ENCODE measurements around the gene PKD2.

The PKD2 gene

DNA sequence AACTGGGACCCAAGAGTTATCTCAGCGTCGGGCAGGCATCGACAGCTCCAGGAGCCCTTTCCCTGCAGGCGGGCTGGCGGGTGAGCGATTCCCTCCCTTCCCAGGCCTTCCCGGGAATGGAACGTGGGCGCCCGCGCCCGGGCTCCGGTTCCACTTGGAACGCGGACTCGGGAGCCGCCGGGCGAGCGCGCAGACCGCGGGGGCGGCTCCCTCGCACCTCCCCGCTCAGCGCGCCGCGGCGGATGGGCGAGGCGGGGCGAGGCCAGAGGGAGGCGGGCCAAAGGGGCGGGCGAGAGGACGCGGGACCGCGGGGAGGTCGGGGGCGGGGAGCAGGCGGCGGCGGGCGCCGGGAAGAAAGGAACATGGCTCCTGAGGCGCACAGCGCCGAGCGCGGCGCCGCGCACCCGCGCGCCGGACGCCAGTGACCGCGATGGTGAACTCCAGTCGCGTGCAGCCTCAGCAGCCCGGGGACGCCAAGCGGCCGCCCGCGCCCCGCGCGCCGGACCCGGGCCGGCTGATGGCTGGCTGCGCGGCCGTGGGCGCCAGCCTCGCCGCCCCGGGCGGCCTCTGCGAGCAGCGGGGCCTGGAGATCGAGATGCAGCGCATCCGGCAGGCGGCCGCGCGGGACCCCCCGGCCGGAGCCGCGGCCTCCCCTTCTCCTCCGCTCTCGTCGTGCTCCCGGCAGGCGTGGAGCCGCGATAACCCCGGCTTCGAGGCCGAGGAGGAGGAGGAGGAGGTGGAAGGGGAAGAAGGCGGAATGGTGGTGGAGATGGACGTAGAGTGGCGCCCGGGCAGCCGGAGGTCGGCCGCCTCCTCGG lies at the start of gene PKD2:
Gene PKD2, plus strand, starts transcription at position 332 of the 818 bp plus-strand sequence. Its CDS starts 99 bp downstream, at position 431.
- peak; percentile 68 for DNase-seq

GRCh38 chr4:87961993-87962392 lies 45.4 kb upstream of the PKD2 start:
- DNase-seq: peak; percentile 53

DNA sequence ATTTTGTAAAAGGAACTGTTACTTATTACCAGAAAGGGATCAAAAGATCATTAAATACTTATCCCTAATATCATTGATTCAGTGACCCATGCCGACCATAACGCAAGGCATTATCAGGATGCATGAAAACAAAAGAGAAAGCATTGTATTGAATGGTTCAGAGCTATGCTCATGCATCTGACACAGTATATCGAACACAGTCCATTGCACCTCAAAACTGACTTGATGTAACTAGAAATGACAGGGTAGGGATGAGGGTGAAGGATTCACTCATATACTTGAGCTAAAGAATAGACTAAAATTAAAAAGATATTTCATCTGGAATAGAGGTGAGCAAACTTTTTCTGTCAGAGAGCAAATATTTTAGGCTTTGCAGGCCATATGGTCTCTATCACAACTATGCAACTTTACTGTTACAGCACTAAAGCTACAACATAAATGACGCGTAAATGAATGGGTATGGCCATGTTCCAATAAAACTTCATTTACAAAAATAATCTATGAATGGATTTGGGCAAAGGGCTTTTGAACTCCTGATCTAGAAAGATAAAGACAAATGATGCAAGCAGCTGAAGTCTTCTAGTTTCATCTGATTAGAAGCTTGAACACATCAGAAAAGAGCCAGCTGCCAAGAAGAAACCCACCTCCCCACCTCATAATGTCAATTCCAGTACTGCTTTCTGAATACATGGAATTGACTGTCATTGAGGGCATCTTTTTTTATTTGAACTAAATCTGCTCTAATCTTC lies 44.9 kb upstream of the PKD2 start:
- no peak for DNase-seq

GRCh38 chr4:87965501-87965975 lies 41.9 kb upstream of the PKD2 start:
- DNase-seq: no peak

DNA sequence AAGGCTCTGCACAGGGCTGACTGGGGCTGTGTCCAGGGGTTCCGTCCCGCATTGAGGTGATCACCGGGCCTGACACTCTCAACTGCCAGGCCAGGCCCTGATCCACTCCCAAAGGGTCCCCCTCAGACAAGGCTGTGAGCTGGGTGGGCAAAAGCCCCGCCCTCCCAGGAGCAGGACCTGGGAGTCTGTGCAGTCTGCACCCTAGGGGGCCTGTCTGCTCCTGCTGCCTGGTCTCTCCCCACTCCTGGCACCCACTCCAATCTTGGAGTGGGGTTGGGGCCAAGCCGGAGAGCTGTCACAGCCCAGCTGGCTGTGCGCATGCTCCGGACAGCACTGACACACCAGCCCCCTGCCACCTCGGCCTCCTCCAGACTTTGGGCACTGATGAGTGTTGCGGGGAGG lies 41.3 kb upstream of the PKD2 start:
- DNase-seq: no peak

GRCh38 chr4:87967193-87967592 lies 40.2 kb upstream of the PKD2 start:
- no peak for DNase-seq

DNA sequence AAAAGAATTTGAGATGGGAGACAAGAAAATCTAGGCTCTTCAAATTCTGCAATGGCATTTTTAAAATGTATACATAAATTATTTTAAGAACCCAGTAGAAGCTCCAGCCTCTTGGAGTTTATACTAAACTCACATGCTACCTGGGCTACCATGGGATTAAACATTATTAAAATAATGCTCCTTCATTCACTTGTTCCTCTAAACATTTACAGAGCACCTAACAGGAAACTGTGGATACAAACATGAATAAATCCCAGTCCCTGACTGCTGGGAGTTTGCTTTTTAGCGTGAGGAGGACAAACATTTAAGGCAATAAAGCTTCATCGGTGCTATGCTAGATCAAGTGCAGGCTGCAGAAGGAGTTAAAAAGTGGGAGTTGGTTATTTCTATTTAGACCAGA lies 37.3 kb upstream of the PKD2 start:
- no peak for DNase-seq

GRCh38 chr4:87971866-87972265 lies 35.6 kb upstream of the PKD2 start:
- no peak for DNase-seq

- peak; percentile 96 for DNase-seq
These were observed 33.9 kb upstream of the PKD2 start for GRCh38 chr4:87973283-87974169.

GRCh38 chr4:87974856-87975462 lies 32.5 kb upstream of the PKD2 start:
- no peak for DNase-seq

DNA sequence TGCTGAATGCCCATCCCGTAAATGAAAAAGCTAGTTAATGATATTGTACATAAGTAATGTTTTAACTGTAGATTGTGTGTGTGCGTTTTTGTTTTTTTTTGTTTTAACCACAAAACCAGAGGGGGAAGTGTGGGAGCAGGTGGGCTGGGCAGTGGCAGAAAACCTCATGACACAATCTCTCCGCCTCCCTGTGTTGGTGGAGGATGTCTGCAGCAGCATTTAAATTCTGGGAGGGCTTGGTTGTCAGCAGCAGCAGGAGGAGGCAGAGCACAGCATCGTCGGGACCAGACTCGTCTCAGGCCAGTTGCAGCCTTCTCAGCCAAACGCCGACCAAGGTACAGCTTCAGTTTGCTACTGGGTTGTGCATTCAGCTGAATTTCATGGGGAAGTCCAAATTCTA lies 32.0 kb upstream of the PKD2 start, which contains the start of gene SPP1:
Gene SPP1, plus strand, starts transcription at position 249 of the 400 bp plus-strand sequence. CDS start 1,182 bp downstream, outside the sequence.
- no peak for DNase-seq

DNA sequence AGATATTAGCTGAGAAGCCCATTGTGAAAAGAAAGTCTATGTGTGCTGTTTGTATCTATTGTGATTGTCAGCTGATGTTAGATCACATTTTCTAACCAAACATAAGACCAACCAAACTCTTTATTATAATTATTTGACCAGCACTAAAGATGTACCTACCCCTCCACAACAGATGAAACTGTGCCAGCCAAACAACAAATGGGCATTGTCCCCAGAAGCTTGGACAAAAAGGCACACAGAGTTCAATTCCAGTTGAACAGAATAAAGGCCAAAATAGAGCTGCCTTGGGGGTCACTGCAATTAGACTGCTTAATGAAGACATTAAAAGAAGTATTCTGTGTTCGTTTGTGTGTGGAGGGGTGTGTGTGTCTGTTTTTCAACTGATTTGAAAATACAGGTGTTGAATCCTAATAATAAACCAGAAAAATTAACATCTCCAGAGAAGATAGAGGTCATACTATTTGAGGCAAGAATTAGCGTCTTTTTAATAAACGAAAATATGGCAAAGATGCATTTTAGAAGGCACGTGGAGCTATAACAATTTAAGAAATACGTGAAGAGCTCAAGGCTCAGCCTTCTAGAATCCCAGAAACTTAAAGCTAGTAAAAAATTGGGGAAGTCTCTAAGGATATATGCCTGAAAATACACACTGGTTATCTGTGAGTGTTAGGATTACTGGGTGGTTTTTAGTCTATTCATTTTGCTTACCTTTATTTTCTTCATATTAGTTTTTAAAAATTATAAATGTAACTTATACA lies 29.7 kb upstream of the PKD2 start:
- no peak for DNase-seq

- peak; percentile 10 for DNase-seq
These were observed 28.8 kb upstream of the PKD2 start for GRCh38 chr4:87978681-87979080.

GRCh38 chr4:87979810-87980209 lies 27.6 kb upstream of the PKD2 start:
- no peak for DNase-seq

DNA sequence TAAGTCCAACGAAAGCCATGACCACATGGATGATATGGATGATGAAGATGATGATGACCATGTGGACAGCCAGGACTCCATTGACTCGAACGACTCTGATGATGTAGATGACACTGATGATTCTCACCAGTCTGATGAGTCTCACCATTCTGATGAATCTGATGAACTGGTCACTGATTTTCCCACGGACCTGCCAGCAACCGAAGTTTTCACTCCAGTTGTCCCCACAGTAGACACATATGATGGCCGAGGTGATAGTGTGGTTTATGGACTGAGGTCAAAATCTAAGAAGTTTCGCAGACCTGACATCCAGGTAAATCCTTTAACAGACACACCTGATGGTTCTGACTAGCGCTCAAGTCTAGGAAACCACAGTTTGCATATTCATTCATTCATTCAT lies 25.9 kb upstream of the PKD2 start:
- no peak for DNase-seq

DNA sequence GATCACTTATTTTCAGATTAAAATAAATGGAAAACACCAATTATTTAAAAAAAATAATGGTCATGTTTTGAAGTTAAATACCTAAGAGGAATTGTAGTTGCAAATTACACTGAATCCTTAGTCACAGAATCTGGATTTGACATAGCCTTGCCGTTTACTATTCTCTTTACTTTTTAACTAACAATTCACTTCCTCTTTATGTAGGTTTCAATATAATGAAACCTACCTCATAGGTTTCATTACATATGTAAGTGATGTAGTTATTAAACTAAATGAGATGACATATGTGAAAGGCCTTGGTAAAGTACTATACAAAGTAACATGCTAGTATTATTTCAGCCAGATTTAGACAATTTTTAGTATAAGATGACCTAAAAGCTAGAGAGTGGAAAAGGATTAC lies 25.4 kb upstream of the PKD2 start:
- no peak for DNase-seq

DNA sequence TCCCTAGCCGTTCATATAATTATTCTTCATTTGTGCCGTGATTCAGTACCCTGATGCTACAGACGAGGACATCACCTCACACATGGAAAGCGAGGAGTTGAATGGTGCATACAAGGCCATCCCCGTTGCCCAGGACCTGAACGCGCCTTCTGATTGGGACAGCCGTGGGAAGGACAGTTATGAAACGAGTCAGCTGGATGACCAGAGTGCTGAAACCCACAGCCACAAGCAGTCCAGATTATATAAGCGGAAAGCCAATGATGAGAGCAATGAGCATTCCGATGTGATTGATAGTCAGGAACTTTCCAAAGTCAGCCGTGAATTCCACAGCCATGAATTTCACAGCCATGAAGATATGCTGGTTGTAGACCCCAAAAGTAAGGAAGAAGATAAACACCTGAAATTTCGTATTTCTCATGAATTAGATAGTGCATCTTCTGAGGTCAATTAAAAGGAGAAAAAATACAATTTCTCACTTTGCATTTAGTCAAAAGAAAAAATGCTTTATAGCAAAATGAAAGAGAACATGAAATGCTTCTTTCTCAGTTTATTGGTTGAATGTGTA lies 24.9 kb upstream of the PKD2 start:
- no peak for DNase-seq

- no peak for DNase-seq
These were observed 23.4 kb upstream of the PKD2 start for GRCh38 chr4:87983996-87984395.

DNA sequence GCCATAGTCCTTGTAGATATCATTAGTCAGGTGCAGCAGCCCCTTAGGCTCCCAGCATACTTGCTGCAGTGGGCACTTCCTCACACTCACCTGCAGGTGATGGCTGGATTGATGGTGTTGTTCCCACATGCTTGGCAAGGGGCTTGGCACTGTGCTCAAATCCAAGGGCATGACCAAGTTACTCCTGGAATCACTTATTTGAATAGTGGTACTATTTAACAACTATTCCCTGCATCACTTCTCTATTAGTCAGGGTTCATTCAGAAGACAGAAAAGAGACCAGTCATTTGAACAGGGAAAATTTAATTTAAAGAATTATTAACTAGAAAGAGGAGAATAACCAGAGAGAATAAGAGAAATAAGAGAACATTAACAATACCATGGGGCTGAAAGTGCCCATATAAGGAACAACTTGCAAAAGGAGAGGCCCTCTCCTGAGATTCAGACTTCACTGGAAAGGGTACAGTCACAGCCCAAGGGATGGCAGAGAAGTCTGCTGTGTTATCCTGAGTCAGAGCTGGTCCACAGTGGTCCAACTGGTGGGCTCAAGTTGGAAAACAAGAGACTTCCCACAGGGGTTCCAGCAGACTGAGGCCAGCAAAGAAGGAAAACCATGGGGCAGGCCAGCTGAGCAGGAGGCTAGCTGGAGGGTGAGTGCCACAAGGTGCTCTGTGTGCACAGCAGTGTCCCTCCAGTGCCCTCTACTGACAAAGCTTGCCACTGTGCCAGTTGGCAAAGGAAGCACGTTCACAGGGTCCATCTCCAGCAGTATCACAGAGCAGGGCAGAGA lies 22.1 kb upstream of the PKD2 start:
- DNase-seq: peak; percentile 40

- no peak for DNase-seq
These were observed 21.6 kb upstream of the PKD2 start for GRCh38 chr4:87985887-87986200.

- no peak for DNase-seq
These were observed 20.9 kb upstream of the PKD2 start for GRCh38 chr4:87986508-87986907.
